Activated CD4-positive, alpha-beta T cell treated with anti-CD3 and anti-CD28 coated beads, Interleukin-10, Interleukin-2, amounts not matched to agents 100 ng/mL and 50 ng/mL, durations not matched to agents 16 hours and 8 hours (primary cell): ENCODE data around the gene CMTM6.
"Not testable (repeated sequence)": the region's sequence is repeated elsewhere in the genome, so short reads cannot be mapped to it uniquely, and the experiment has no call there.

Experiments
- DNase-seq: peaks from one replicate; pipeline ENCODE4 v3.0.0-alpha.2; 2020

CMTM6 gene, protein sequence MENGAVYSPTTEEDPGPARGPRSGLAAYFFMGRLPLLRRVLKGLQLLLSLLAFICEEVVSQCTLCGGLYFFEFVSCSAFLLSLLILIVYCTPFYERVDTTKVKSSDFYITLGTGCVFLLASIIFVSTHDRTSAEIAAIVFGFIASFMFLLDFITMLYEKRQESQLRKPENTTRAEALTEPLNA

GRCh38 chr3:32502118-32502945 lies at the start of gene CMTM6:
CMTM6 (minus strand) TSS chr3:32502852; CDS start chr3:32502745, 107 bp downstream.
- peak; percentile 79 for DNase-seq

DNA sequence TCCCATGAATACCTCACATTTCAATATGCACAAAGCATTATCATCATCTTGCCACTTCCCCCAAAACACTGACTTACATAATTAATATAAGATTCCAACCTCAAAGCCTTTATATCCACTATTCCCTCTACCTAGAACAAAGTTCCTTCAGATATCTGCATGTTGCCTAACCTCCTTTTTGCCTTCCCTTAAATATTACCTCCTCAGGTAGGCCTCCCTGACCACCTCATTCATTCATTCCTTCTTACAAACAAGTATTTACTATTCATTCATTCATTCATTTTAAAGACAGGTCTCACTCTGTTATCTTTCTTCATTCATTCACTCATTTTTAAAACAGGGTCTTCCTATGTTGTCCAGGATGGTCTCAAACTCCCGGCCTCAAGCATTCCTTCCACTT lies 49.4 kb upstream of the CMTM6 start:
- DNase-seq, result no peak

GRCh38 chr3:32551496-32551895 lies 48.8 kb upstream of the CMTM6 start:
- DNase-seq, result no peak

- no peak for DNase-seq
These were observed 48.4 kb upstream of the CMTM6 start for GRCh38 chr3:32551087-32551486.

DNA sequence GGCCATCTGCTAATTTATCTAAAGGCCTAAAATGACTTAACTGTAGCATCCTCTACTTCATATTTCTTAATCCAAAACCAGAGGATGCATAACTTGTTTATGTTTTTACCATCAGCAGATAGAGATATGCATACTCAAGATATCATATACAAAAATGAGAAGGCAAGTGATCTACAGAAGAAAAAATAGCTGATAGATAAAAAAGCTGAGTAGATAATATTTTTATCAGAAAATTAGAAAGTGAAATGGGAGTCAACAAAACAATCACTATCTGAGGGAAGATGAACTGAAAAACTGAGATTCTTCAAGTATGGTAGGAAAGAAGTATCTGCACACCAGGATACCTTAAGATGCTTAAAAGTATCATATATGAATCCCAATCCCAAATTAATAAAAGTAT lies 42.7 kb upstream of the CMTM6 start:
- no peak for DNase-seq

DNA sequence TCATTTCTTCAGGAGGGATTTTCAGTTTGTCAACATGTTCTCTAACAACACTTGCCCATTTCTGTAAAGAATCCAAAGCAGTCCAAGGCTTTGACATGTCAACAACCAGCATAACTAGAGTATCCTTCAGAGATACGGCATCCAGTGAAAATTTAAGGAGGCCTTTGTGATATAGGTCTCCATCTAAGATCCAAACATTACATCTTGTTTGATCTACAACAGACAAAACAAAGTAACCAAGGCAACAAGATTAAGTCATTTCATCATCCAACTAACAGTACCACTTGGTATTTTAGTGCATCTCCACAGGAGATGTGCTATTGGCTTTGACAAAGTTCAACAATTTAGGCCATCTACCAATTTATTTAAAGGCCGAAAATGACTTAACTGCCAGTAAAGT lies 42.2 kb upstream of the CMTM6 start:
- DNase-seq, result no peak

DNA sequence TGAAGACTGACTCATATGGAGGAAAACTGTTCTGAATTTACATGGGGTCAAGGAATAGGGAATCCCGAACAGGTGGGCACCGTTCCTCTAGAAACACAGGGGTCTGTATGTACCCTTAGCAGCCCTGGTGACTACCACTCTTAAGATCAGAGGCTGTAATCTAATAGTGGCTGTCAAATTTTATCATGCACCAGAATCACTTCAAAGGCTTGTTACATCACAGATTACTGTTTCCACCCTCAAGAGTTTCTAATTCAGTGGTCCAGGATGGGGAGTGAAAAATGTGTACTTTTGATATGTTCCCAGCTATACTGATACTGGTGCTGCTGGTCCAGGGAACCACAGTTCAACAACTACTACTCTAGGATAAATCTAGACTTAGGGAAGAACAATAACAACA lies 40.2 kb upstream of the CMTM6 start:
- DNase-seq, result no peak

DNA sequence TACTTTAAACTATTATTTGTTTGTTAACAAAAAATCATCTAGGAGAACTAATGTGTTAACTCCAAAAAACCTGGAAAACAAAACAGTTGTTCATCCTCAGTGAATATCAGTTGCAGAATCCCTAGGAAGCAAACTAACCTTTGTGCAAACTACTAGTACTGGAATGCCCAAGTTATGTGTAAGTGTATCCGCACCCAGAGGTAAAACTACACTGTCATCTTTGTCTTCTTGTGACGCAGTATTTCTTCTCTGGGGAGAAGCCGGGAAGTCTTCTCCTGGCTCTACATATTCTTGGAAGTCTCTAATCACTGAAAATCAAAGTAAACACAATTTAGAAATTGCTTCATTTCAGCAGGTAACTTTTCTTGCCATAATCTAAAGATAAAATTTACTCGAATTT lies 38.2 kb upstream of the CMTM6 start:
- no peak for DNase-seq

DNA sequence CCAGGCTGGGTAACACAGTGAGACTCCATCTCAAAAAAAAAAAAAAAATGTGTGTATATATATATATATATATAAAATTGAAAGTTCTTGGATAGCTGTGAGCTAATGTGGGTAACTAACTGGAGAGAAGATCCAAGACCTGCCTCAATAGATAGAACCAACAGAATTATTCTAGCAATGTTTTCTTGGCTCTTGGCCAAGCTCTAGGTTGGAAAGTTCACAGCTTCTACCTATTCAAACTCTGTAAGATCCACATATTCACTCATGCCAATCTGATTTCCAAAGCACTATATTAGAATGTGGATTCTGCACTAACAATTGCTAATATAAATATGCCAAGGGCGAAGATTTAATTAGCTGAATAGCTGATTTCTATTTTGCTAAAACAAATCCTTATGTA lies 29.8 kb upstream of the CMTM6 start:
- no peak for DNase-seq

DNA sequence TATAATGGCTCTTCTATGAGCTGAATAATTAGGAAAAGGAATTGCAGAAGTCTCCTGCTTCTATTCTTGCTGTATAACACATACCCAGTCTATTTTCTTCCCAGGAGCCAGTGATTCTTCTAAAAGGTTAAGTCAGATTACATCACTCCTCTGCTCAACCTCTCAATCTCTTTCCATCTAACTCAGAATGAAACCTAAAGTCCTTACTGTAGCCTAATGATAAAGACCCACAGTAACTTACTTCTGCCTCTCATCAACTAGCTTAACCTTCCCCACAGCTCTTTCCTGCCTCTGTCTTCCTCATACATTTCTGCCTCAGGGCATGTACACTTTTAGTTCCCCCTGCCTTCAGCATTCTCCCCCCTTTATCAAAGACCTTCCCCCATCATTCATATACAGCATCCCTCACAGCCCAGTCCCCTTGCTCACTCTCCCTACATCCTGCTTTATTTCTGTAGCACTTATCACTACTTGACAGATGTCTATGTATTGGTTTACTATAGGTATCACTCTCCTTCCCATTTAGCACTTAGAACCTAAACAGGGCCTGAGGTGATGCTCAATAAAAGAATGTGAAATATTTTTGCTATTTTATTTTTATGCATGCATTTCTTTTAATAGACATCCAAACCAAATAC lies 28.5 kb upstream of the CMTM6 start:
- peak; percentile 54 for DNase-seq

- no peak for DNase-seq
These were observed 23.1 kb upstream of the CMTM6 start for GRCh38 chr3:32525720-32526119.

DNA sequence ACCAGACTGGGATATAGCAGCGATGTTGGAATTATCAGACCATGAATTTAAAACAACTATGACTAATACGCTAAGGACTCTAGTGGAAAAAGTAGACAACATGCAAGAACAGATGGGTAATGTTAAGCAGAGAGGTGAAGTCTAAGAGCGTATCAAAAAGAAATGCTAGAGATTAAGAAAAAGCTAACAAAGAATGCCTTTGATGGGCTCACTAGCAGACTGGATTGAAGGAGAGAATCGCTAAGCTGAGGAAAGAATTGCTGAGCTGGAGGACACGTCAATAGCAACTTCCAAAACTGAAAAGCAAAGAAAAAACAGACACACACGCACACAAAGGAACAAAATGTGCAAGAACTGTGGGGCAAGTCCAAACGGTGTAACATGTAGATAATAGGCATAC lies 20.0 kb upstream of the CMTM6 start:
- no peak for DNase-seq

DNA sequence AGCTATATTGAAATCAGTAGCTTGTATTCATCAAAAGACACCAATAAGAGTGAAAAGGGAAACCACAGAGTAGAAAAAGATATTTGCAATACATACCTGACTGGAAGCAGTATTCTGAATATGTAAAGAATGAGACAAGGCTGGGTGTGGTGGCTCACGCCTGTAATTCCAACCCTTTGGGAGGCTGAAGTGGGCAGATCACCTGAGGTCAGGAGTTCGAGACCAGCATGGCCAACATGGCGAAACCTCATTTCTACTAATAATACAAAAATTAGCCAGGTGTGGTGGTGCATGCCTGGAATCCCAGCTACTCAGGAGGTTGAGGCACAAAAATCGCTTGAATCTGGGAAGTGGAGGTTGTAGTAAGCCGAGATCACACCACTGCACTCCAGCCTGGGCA lies 16.3 kb upstream of the CMTM6 start:
- not testable (repeated sequence) for DNase-seq

GRCh38 chr3:32516751-32517150 lies 14.1 kb upstream of the CMTM6 start:
- DNase-seq, result not testable (repeated sequence)

GRCh38 chr3:32511005-32511404 lies 8.4 kb upstream of the CMTM6 start:
- DNase-seq, result no peak

- peak; percentile 66 for DNase-seq
These were observed 7.5 kb upstream of the CMTM6 start for GRCh38 chr3:32510075-32510724.

- no peak for DNase-seq
These were observed 6.1 kb upstream of the CMTM6 start for GRCh38 chr3:32508711-32509110.

GRCh38 chr3:32506466-32506865 lies 3.8 kb upstream of the CMTM6 start:
- no peak for DNase-seq

DNA sequence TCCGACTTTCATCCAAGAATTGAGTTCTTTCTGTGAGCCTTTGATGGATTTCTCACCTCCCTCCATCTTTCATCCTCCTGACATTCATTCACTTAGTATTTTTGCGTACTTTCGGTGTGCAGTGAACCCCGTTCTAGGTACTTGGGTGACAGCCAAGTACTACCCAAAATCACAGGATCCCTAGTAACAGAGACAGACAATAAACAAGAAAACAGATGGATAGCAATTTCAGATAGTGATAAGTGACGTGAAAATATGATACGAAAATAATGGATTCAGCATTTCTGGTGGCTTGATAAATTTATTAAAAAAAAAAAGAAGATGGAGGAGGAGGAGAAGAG lies 264 bp upstream of the CMTM6 start:
- DNase-seq, result no peak

DNA sequence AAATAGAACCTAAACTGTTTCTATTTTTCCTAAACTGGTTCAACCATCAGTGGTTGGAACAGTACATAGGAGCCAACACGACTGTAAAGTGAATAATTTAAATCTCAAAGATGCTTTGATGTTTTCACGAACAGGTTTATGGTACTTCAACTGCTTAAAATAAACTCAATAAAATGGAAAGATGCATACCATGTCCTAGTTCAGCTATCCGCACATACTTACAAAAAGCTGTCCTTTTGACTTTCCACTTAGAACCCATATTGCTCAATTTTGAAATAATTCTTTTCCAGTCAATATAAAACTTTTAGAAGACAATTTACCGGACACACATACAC lies 902 bp downstream of the CMTM6 start:
- DNase-seq, result no peak

- no peak for DNase-seq
These were observed 1.5 kb downstream of the CMTM6 start for GRCh38 chr3:32500880-32501782.

- DNase-seq, result no peak
These were observed 2.4 kb downstream of the CMTM6 start for GRCh38 chr3:32500231-32500630.

DNA sequence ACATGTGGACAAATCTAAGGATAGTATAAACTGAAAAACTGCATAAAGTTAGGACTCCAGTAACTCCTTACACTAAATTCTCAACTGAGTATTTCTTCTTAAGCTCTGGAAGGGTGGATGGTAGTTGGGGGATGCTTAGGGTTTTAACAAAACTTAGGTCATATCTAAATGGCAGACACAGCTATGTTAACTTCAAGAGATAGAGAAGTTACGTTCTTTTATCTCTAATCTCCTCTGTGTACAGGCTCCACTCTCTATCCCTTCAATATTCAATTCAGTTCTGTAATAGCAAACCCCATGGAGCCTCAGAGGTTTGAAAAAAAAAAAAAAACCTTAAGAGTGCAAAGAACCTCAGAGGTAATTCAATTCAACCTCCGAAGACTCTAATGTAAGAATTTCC lies 3.1 kb downstream of the CMTM6 start:
- DNase-seq, result no peak
